ENCODE data around the gene NHS. TPM values are rescaled to one million over a fixed set of nuclear protein-coding genes. Genes with fewer than 3 reads are reported as not detected.

The NHS gene
- total RNA-seq, 1 experiment from 2014 or later: 6.2 TPM

DNA sequence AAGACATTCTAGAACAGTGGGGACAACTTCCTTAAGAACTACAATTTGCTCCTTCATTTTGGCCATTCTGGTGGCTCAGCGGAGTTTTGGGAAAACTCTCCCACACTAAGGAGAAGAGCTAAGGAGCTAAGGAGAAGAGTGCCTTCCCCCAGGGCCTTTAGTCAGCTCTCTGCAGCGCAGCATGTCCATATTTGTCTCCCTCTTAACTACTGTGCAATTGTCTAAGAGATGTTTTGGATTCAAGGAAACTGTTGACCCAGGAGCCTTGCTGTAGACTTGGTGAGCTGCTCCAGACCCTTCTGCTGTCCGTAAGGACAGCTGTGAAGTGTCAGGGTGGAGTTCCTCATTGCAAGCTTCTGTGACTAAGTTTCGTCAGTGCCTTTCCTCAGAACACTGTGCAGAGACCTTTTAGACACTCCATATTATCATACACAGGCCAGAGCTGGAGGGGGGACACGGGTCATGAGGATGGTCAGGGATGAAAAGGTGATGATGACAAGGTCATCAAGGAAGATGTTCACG lies 179.0 kb downstream of the NHS start:
- Mint-ChIP-seq H3K4me3 (ENCODE audit: unreplicated experiment) (no peak overlapping the region), H3K9me3 (ENCODE audit: unreplicated experiment) (no peaks in the 10 kb centered on the region), H3K27ac (ENCODE audit: low read depth, unreplicated experiment) (peak overlapping the region; percentile 89), H3K27me3 (ENCODE audit: insufficient read depth, unreplicated experiment) (no peaks in the 10 kb centered on the region), H3K4me1 (ENCODE audit: insufficient read depth, unreplicated experiment) (peaks cover 16% of the 10 kb centered on the region), H3K36me3 (ENCODE audit: insufficient read depth, unreplicated experiment) (no peaks in the 10 kb centered on the region)
- ChIA-PET CTCF (interaction anchor here (0.6 to 1.7 kb wide), 3 partner anchors 9 to 728 kb away, joined by 3 to 4 read pairs (median 3); no protein-coding TSS in a partner anchor), POLR2A (interaction anchor here (0.5 to 1.6 kb wide), 3 partner anchors 9 to 141 kb away, joined by 3 to 9 read pairs (median 4); no protein-coding TSS in a partner anchor)
- TF ChIP-seq, protein P1, sequence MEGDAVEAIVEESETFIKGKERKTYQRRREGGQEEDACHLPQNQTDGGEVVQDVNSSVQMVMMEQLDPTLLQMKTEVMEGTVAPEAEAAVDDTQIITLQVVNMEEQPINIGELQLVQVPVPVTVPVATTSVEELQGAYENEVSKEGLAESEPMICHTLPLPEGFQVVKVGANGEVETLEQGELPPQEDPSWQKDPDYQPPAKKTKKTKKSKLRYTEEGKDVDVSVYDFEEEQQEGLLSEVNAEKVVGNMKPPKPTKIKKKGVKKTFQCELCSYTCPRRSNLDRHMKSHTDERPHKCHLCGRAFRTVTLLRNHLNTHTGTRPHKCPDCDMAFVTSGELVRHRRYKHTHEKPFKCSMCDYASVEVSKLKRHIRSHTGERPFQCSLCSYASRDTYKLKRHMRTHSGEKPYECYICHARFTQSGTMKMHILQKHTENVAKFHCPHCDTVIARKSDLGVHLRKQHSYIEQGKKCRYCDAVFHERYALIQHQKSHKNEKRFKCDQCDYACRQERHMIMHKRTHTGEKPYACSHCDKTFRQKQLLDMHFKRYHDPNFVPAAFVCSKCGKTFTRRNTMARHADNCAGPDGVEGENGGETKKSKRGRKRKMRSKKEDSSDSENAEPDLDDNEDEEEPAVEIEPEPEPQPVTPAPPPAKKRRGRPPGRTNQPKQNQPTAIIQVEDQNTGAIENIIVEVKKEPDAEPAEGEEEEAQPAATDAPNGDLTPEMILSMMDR (IDR thresholded peaks at IDR 0.05; ENCODE audit: unreplicated experiment): no peak
- DNase-seq (ENCODE audit: unreplicated experiment): no peak
- intact Hi-C loops (cut with micrococcal nuclease): no loop called here
- BruUV-seq (replicated peaks): no TSS peak

DNA sequence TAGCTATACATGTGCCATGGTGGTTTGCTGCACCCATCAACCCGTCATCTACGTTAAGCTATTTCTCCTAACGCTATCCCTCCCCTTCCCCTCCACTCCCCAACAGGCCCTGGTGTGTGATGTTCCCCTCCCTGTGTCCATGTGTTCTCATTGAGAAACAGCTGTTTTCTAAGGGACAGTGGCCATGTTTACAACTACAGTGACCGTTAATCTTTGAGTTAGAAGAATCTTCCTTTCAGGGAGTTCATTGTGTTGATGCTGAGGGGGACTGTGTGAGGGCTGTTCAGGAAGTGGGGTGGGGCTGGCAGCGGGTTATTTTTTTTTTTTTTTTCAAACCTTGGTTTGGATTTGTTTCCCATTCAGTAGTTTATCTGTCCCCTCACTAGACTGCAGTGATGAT lies 179.9 kb downstream of the NHS start:
- DNase-seq (ENCODE audit: unreplicated experiment): no peak
- Mint-ChIP-seq H3K4me3 (ENCODE audit: unreplicated experiment) (no peak overlapping the region), H3K36me3 (ENCODE audit: insufficient read depth, unreplicated experiment) (no peaks in the 10 kb centered on the region), H3K4me1 (ENCODE audit: insufficient read depth, unreplicated experiment) (peaks cover 21% of the 10 kb centered on the region), H3K9me3 (ENCODE audit: unreplicated experiment) (no peaks in the 10 kb centered on the region), H3K27ac (ENCODE audit: low read depth, unreplicated experiment) (no peak overlapping the region), H3K27me3 (ENCODE audit: insufficient read depth, unreplicated experiment) (no peaks in the 10 kb centered on the region)
- CTCF ChIA-PET: interaction anchor here (0.5 to 1.7 kb wide), 4 partner anchors 19 to 729 kb away, joined by 3 to 4 read pairs (median 4); no protein-coding TSS in a partner anchor
- TF ChIP-seq, protein P1 (IDR thresholded peaks at IDR 0.05; ENCODE audit: unreplicated experiment): no peak
- intact Hi-C loops (cut with micrococcal nuclease): no loop called here
- POLR2A ChIA-PET: no interaction called here
- no TSS peak for BruUV-seq (replicated peaks)

DNA sequence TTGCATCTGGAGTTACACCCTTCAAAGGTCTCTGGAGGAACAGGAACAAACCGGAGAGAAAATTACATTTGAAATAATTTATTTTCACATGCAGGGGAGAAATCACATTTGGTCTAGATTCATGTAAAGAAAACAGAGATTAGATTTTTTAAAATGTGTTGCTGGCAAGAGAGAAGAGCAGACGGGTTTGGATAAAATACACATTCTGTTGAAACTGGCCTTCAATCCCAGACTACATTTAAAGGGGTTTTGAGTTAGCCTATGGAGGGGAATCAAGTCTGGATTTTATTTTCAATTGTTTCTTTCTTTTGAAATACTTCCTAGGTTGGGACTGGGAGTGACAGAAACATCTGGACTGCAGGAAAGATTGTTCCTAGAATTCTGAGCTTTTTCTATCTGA lies 180.8 kb downstream of the NHS start:
- Mint-ChIP-seq H3K36me3 (ENCODE audit: insufficient read depth, unreplicated experiment) (no peaks in the 10 kb centered on the region), H3K4me3 (ENCODE audit: unreplicated experiment) (no peak overlapping the region), H3K27me3 (ENCODE audit: insufficient read depth, unreplicated experiment) (no peaks in the 10 kb centered on the region), H3K27ac (ENCODE audit: low read depth, unreplicated experiment) (no peak overlapping the region), H3K9me3 (ENCODE audit: unreplicated experiment) (no peaks in the 10 kb centered on the region), H3K4me1 (ENCODE audit: insufficient read depth, unreplicated experiment) (peaks cover 27% of the 10 kb centered on the region)
- DNase-seq (ENCODE audit: unreplicated experiment): no peak
- BruUV-seq (replicated peaks): no TSS peak
- intact Hi-C loops (cut with micrococcal nuclease): no loop called here
- ChIA-PET POLR2A (no interaction called here), CTCF (no interaction called here)
- TF ChIP-seq, protein P1 (IDR thresholded peaks at IDR 0.05; ENCODE audit: unreplicated experiment): no peak

DNA sequence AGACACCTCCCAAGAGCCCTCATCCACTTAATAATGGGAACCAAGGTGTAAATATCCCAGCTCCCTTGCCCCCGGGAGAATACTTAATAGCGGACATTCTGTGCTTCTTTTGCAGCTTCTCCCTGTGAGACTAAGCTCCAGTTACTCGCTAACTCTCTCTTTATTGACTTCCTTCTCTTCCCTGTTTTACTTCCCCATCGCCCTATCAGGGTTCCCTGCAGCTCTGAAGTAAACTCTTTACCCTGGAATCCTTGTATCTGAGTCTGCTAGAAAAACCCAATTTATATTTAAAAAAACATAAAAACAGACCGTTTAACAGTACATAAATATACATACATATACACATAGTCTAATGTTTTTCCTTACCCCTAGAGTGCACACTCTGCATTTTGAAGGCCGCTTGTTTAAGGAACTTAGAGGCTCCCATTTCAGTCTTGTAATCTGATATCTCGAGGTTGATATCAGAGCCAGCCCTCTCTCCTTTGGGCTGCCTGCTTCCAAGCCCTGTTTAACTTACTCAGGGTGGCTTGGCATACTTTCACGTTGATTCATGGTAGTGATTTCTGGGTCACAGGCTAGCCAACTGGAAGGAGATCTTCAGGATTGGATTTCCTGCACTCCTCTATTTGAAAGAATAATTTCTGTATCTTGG lies 184.9 kb downstream of the NHS start:
- Mint-ChIP-seq H3K9me3 (ENCODE audit: unreplicated experiment) (no peaks in the 10 kb centered on the region), H3K27me3 (ENCODE audit: insufficient read depth, unreplicated experiment) (peaks cover 27% of the 10 kb centered on the region), H3K4me1 (ENCODE audit: insufficient read depth, unreplicated experiment) (peaks cover 11% of the 10 kb centered on the region), H3K27ac (ENCODE audit: low read depth, unreplicated experiment) (peak overlapping the region; percentile 20), H3K36me3 (ENCODE audit: insufficient read depth, unreplicated experiment) (no peaks in the 10 kb centered on the region), H3K4me3 (ENCODE audit: unreplicated experiment) (peak overlapping the region; percentile 1)
- BruUV-seq (replicated peaks): no TSS peak
- POLR2A ChIA-PET: interaction anchor here (0.6 to 1.8 kb wide), 3 partner anchors 12 to 36 kb away, joined by 3 to 5 read pairs (median 5); no protein-coding TSS in a partner anchor
- TF ChIP-seq, protein P1 (IDR thresholded peaks at IDR 0.05; ENCODE audit: unreplicated experiment): no peak
- intact Hi-C loops (cut with micrococcal nuclease): no loop called here
- CTCF ChIA-PET: interaction anchor here (0.6 to 1.1 kb wide), 6 partner anchors 24 to 319 kb away, joined by 3 to 4 read pairs (median 3); no protein-coding TSS in a partner anchor
- DNase-seq (ENCODE audit: unreplicated experiment): peak; percentile 82
